Neuronal stem cell (in vitro differentiated cells): ENCODE measurements around the gene GHITM.

Source experiments
- DNase-seq: peaks from one replicate; pipeline ENCODE4 v3.0.0-alpha.2; 2013; ENCODE audit warnings: low spot score
- H2AFZ ChIP-seq: one replicate; pipeline ENCODE4 v1.6.1; 2013; ENCODE audit warnings: mild to moderate bottlenecking, low read length, inconsistent platforms
- H2AK5ac ChIP-seq: 2 replicates; pipeline ENCODE4 v1.6.1; 2013; ENCODE audit warnings: low read depth, mild to moderate bottlenecking, inconsistent platforms, low read length, moderate library complexity, mixed read lengths
- H2BK120ac ChIP-seq: 2 replicates; pipeline ENCODE4 v1.6.1; 2013; ENCODE audit warnings: low read depth, mild to moderate bottlenecking, inconsistent platforms, low read length, moderate library complexity, mixed read lengths
- H2BK12ac ChIP-seq: one replicate; pipeline ENCODE4 v1.6.1; 2013; ENCODE audit warnings: low read length, inconsistent platforms
- H2BK15ac ChIP-seq: 2 replicates; pipeline ENCODE4 v1.6.1; 2013; ENCODE audit warnings: mild to moderate bottlenecking, low read length, inconsistent platforms, mixed read lengths
- H2BK5ac ChIP-seq: one replicate; pipeline ENCODE4 v1.6.1; 2013; ENCODE audit warnings: inconsistent platforms, mild to moderate bottlenecking, low read length, moderate library complexity
- H3K14ac ChIP-seq: one replicate; pipeline ENCODE4 v1.6.1; 2013; ENCODE audit warnings: low read length, inconsistent platforms
- H3K18ac ChIP-seq: 2 replicates; pipeline ENCODE4 v1.6.1; 2013; ENCODE audit warnings: low read length, inconsistent platforms
- H3K23ac ChIP-seq: 2 replicates; pipeline ENCODE4 v1.6.1; 2013; ENCODE audit warnings: low read depth, mild to moderate bottlenecking, mixed read lengths, low read length, inconsistent platforms; ENCODE audit not compliant: poor library complexity
- H3K27ac ChIP-seq: replicated peaks from 3 replicates; pipeline ENCODE4 v1.5.1; 2013; ENCODE audit warnings: low read length, inconsistent platforms
- H3K27me3 ChIP-seq, 3 experiments: 2 replicates each; pipeline ENCODE4 v1.6.1; 2013; ENCODE audit warnings: low read length in 3 of 3, mild to moderate bottlenecking in 2 of 3, inconsistent platforms in 1 of 3, low read depth in 1 of 3, mixed read lengths in 1 of 3, moderate library complexity in 1 of 3; ENCODE audit not compliant: control insufficient read depth in 3 of 3, insufficient read depth in 3 of 3
- H3K36me3 ChIP-seq, 2 donors: replicated peaks in 1 of 2; 2 replicates each; pipeline ENCODE4 v1.6.1; 2013; ENCODE audit warnings: low read length in 2 of 2; ENCODE audit not compliant: control insufficient read depth in 2 of 2, insufficient read depth in 2 of 2
- H3K4ac ChIP-seq: 2 replicates; pipeline ENCODE4 v1.6.1; 2013; ENCODE audit warnings: inconsistent platforms, mild to moderate bottlenecking, low read length, moderate library complexity
- H3K4me1 ChIP-seq, 2 donors: 1 replicate in 1 of 2; 2 replicates in 1 of 2; pipeline ENCODE4 v1.6.1; 2013; ENCODE audit warnings: low read length in 2 of 2, low read depth in 1 of 2; ENCODE audit not compliant: control insufficient read depth in 2 of 2, insufficient read depth in 1 of 2
- H3K4me2 ChIP-seq: one replicate; pipeline ENCODE4 v1.6.1; 2013; ENCODE audit warnings: mild to moderate bottlenecking, low read length, inconsistent platforms; ENCODE audit not compliant: insufficient read depth, poor library complexity, severe bottlenecking
- H3K4me3 ChIP-seq, 2 donors: 2 replicates each; pipeline ENCODE4 v1.5.1; 2013; ENCODE audit warnings: low read length in 2 of 2, mild to moderate bottlenecking in 2 of 2, inconsistent platforms in 1 of 2, moderate library complexity in 1 of 2
- H3K79me1 ChIP-seq: one replicate; pipeline ENCODE4 v1.6.1; 2013; ENCODE audit warnings: low read depth, mild to moderate bottlenecking, inconsistent platforms, low read length, moderate library complexity
- H3K9ac ChIP-seq: one replicate; pipeline ENCODE4 v1.6.1; 2013; ENCODE audit warnings: mild to moderate bottlenecking, low read depth, low read length, inconsistent platforms; ENCODE audit not compliant: poor library complexity
- H3K9me3 ChIP-seq, 2 donors: replicated peaks in 1 of 2; 2 replicates each; pipeline versions ENCODE3 to v1.6.1; 2013; ENCODE audit warnings: low read length in 2 of 2, mild to moderate bottlenecking in 2 of 2, inconsistent platforms in 1 of 2, low read depth in 1 of 2, mixed read lengths in 1 of 2, moderate library complexity in 1 of 2; ENCODE audit not compliant: control insufficient read depth in 2 of 2, insufficient read depth in 1 of 2
- H4K8ac ChIP-seq: one replicate; pipeline ENCODE4 v1.6.1; 2013; ENCODE audit warnings: low read depth, mild to moderate bottlenecking, inconsistent platforms, low read length, moderate library complexity
- H4K91ac ChIP-seq: one replicate; pipeline ENCODE4 v1.6.1; 2013; ENCODE audit warnings: low read length, low read depth, mild to moderate bottlenecking, inconsistent platforms; ENCODE audit not compliant: poor library complexity
- WGBS, 2 donors: extraction: QIAGEN DNeasy Blood & Tissue Kit; methylation state at CpG; one replicate each; pipeline ENCODE4 v1.1.7; 2013; ENCODE audit warnings: missing lambda C conversion rate in 2 of 2, mixed read lengths in 1 of 2; ENCODE audit not compliant: insufficient read length in 2 of 2, insufficient replicate concordance in 1 of 2; ENCODE audit errors: extremely low coverage in 2 of 2; 5-methylcytosine and 5-hydroxymethylcytosine counted together

Gene GHITM

GRCh38 chr10:84156009-84156408 lies 16.7 kb downstream of the GHITM start:
- Histone ChIP-seq H3K27ac (no peak overlapping the region), H3K23ac (no peak overlapping the region), H3K4me3 (no peak overlapping the region), H2BK5ac (no peak overlapping the region), H4K8ac (no peak overlapping the region), H4K91ac (no peak overlapping the region), H3K9me3 (no peaks in the 10 kb centered on the region), H2AFZ (no peak overlapping the region), H3K18ac (no peak overlapping the region), H3K4me2 (no peak overlapping the region), H3K36me3 (peaks cover 5 to 41% of the 10 kb centered on the region in 2 donors), H2BK12ac (no peak overlapping the region), H2BK15ac (no peak overlapping the region), H3K4ac (no peak overlapping the region), H3K14ac (no peak overlapping the region), H3K79me1 (peaks cover 2% of the 10 kb centered on the region), H2AK5ac (no peak overlapping the region), H3K9ac (no peak overlapping the region), H3K27me3 (no peaks in the 10 kb centered on the region), H3K4me1 (peaks cover 0 to 2% of the 10 kb centered on the region in 2 donors), H2BK120ac (no peak overlapping the region)
- no CpG with 5 or more reads among the region's 2 CpGs for WGBS, 2 donors
- DNase-seq = no peak

GRCh38 chr10:84156768-84157167 lies 17.5 kb downstream of the GHITM start:
- no peak overlapping the region for H3K27ac ChIP-seq

GRCh38 chr10:84158061-84158460 lies 18.8 kb downstream of the GHITM start:
- Histone ChIP-seq H3K4me2 (no peak overlapping the region), H2AK5ac (no peak overlapping the region), H2AFZ (no peak overlapping the region), H3K27ac (no peak overlapping the region), H3K9me3 (no peaks in the 10 kb centered on the region), H3K14ac (no peak overlapping the region), H2BK5ac (no peak overlapping the region), H3K23ac (no peak overlapping the region), H3K27me3 (no peaks in the 10 kb centered on the region), H3K79me1 (peaks cover 2% of the 10 kb centered on the region), H3K4me1 (peaks cover 0 to 2% of the 10 kb centered on the region in 2 donors), H2BK15ac (no peak overlapping the region), H2BK12ac (no peak overlapping the region), H4K8ac (no peak overlapping the region), H3K36me3 (peaks cover 4 to 21% of the 10 kb centered on the region in 2 donors), H3K4ac (no peak overlapping the region), H2BK120ac (no peak overlapping the region), H3K4me3 (no peak overlapping the region), H3K9ac (no peak overlapping the region), H3K18ac (no peak overlapping the region), H4K91ac (no peak overlapping the region)
- WGBS, 2 donors = no CpG with 5 or more reads among the region's 2 CpGs
- no peak for DNase-seq

More at GRCh38 chr10:84156768-84157167, 17.5 kb downstream of the GHITM start:
- no peak overlapping the region for H3K4ac ChIP-seq
- no peak for DNase-seq
- no peak overlapping the region for H4K91ac ChIP-seq
- H3K23ac ChIP-seq = no peak overlapping the region
- H2BK12ac ChIP-seq = no peak overlapping the region
- no peak overlapping the region for H2AFZ ChIP-seq
- no peak overlapping the region for H3K4me2 ChIP-seq
- H3K18ac ChIP-seq = no peak overlapping the region
- H2BK15ac ChIP-seq = no peak overlapping the region
- peaks cover 4 to 34% of the 10 kb centered on the region in 2 donors for H3K36me3 ChIP-seq
- H3K4me1 ChIP-seq = peaks cover 0 to 2% of the 10 kb centered on the region in 2 donors
- no peak overlapping the region for H2BK120ac ChIP-seq
- no peak overlapping the region for H2BK5ac ChIP-seq
- H3K9me3 ChIP-seq = no peaks in the 10 kb centered on the region
- no peak overlapping the region for H2AK5ac ChIP-seq
- no peak overlapping the region for H3K9ac ChIP-seq
- peaks cover 2% of the 10 kb centered on the region for H3K79me1 ChIP-seq
- H3K4me3 ChIP-seq = no peak overlapping the region
- H3K14ac ChIP-seq = no peak overlapping the region
- no peaks in the 10 kb centered on the region for H3K27me3 ChIP-seq
- WGBS, 2 donors = no CpG with 5 or more reads among the region's 10 CpGs
- no peak overlapping the region for H4K8ac ChIP-seq

GRCh38 chr10:84158550-84158949 lies 19.2 kb downstream of the GHITM start:
- H3K4ac ChIP-seq = no peak overlapping the region
- H3K9ac ChIP-seq = no peak overlapping the region
- H3K14ac ChIP-seq = no peak overlapping the region
- no peaks in the 10 kb centered on the region for H3K27me3 ChIP-seq
- no peak overlapping the region for H2BK12ac ChIP-seq
- no peak overlapping the region for H2BK15ac ChIP-seq
- peaks cover 0 to 2% of the 10 kb centered on the region in 2 donors for H3K4me1 ChIP-seq
- H2AK5ac ChIP-seq = no peak overlapping the region
- peaks cover 2% of the 10 kb centered on the region for H3K79me1 ChIP-seq
- no peak overlapping the region for H3K23ac ChIP-seq
- no peak for DNase-seq
- H2BK5ac ChIP-seq = no peak overlapping the region
- H4K8ac ChIP-seq = no peak overlapping the region
- no peak overlapping the region for H3K27ac ChIP-seq
- no peak overlapping the region for H3K4me3 ChIP-seq
- no peak overlapping the region for H2AFZ ChIP-seq
- no CpG with 5 or more reads among the region's 4 CpGs for WGBS, 2 donors
- H3K4me2 ChIP-seq = no peak overlapping the region
- no peaks in the 10 kb centered on the region for H3K9me3 ChIP-seq
- H3K18ac ChIP-seq = no peak overlapping the region
- no peak overlapping the region for H2BK120ac ChIP-seq
- peaks cover 4 to 16% of the 10 kb centered on the region in 2 donors for H3K36me3 ChIP-seq
- no peak overlapping the region for H4K91ac ChIP-seq
